Erythroblast (primary cell): Measurements from ENCODE around the gene ZSWIM6.

Experiments used
- DNase-seq, 2 experiments: peaks; one replicate each; lab custom pipeline; 2025; lab: John Stamatoyannopoulos, UW
- GATA1 ChIP-seq: IDR thresholded peaks from 2 replicates; pipeline ENCODE4 v1.6.1; 2011; ENCODE audit warnings: low read depth, mild to moderate bottlenecking, control low read depth, low read length, moderate library complexity
- POLR2A ChIP-seq: IDR thresholded peaks from 2 replicates; pipeline ENCODE4 v1.6.1; 2011; ENCODE audit warnings: mild to moderate bottlenecking, low read length

Gene ZSWIM6

GRCh38 chr5:61449804-61450492 lies 117.9 kb downstream of the ZSWIM6 start:
- no peak for DNase-seq
- TF ChIP-seq POLR2A (no peak), GATA1 (no peak)

- no peak for TF ChIP-seq POLR2A
- DNase-seq = no peak
These were observed 118.6 kb downstream of the ZSWIM6 start for GRCh38 chr5:61450493-61451279.

- DNase-seq = no peak
- TF ChIP-seq POLR2A (no peak), GATA1 (no peak)
These were observed 123.3 kb downstream of the ZSWIM6 start for GRCh38 chr5:61455179-61456006.

GRCh38 chr5:61460471-61460870 lies 128.4 kb downstream of the ZSWIM6 start:
- TF ChIP-seq POLR2A (no peak), GATA1 (no peak)
- no peak for DNase-seq

- no peak for TF ChIP-seq GATA1
- no peak for TF ChIP-seq POLR2A
- DNase-seq = no peak
These were observed 129.4 kb downstream of the ZSWIM6 start for GRCh38 chr5:61461417-61461816.

- no peak for DNase-seq
- no peak for TF ChIP-seq POLR2A
- no peak for TF ChIP-seq GATA1
These were observed 129.9 kb downstream of the ZSWIM6 start for GRCh38 chr5:61461926-61462325.

GRCh38 chr5:61463596-61463995 lies 131.5 kb downstream of the ZSWIM6 start:
- no peak for DNase-seq
- TF ChIP-seq POLR2A (no peak), GATA1 (no peak)

GRCh38 chr5:61464512-61464911 lies 132.5 kb downstream of the ZSWIM6 start:
- TF ChIP-seq POLR2A (no peak), GATA1 (no peak)
- DNase-seq = no peak

- TF ChIP-seq GATA1 (no peak), POLR2A (no peak)
- DNase-seq = no peak
These were observed 133.0 kb downstream of the ZSWIM6 start for GRCh38 chr5:61465066-61465465.

- DNase-seq = no peak
- TF ChIP-seq GATA1 (no peak), POLR2A (no peak)
These were observed 133.4 kb downstream of the ZSWIM6 start for GRCh38 chr5:61465496-61465895.

GRCh38 chr5:61466017-61466416 lies 134.0 kb downstream of the ZSWIM6 start:
- no peak for DNase-seq
- no peak for TF ChIP-seq GATA1
- TF ChIP-seq POLR2A = no peak

GRCh38 chr5:61467766-61468482 lies 135.9 kb downstream of the ZSWIM6 start:
- DNase-seq = no peak
- TF ChIP-seq POLR2A (no peak), GATA1 (no peak)

- DNase-seq = no peak
- TF ChIP-seq GATA1 = no peak
- no peak for TF ChIP-seq POLR2A
These were observed 136.4 kb downstream of the ZSWIM6 start for GRCh38 chr5:61468483-61468865.
